Activated T-helper 1 cell treated with anti-CD3 and anti-CD28 coated beads, Interleukin-2, amount 50 U/mL, for 16 hours (primary cell): ENCODE results near the gene PBRM1.
"Not testable (repeated sequence)": the region's sequence is repeated elsewhere in the genome, so short reads cannot be mapped to it uniquely, and the experiment has no call there.

Experiments
- DNase-seq, 2 donors: peaks; one replicate each; pipeline ENCODE4 v3.0.0-alpha.2; 2020; ENCODE audit warnings: low read depth in 1 of 2, low spot score in 1 of 2

Gene PBRM1

DNA sequence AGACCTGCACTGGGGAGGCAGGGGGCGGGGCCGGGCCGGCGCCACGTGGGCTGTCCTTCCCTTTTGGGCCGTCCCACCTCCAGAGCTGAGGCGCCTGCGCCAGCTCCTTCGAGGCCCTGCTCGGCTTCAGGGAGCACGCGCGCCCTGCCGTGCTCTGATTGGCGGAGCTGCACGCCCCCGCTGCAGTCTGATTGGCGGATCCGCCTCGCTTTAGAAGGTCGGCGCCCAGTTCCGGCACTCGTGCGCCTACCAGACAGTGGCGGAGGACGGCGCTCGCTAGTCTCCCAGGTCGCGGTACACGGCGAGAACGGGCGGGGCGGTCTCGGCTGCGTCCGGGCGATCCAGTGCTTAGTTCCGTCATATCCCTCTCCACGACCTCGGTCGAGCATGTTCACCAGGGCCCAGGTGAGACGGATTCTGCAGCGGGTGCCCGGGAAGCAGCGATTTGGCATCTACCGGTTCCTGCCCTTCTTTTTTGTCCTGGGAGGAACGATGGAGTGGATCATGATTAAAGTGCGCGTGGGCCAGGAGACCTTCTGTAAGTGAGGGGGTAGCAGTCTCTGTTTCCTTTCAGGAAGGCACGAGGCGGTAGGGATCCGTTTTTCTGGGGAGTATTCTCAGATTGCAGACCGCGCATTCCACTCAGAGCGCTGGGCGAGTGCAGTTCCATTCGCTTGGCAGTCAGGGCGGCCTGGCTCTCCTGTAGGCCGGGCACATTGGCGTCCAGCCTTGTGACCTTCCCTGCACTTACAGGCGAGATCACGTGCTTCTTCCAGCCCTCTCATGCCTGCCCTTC is 149.1 kb downstream of the PBRM1 start, which contains the start of gene UQCC5:
TSS of gene UQCC5 (plus strand) at position 237 of the 796 bp plus-strand sequence. CDS start at position 388, 151 bp downstream.
- DNase-seq = peak; percentile 91 to 97

DNA sequence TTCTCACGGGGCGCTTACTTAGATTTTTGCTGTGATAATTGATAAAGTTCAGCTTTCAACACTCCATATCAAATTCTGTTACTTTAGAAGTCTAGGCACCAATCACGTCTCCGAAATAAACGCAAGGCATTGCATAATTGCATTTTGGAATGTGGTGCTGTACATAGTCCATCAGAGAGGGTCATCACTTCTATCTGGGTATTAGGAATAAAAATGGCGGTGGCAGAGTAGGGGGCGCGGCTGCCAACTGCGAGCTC is 149.7 kb downstream of the PBRM1 start:
- no peak for DNase-seq

DNA sequence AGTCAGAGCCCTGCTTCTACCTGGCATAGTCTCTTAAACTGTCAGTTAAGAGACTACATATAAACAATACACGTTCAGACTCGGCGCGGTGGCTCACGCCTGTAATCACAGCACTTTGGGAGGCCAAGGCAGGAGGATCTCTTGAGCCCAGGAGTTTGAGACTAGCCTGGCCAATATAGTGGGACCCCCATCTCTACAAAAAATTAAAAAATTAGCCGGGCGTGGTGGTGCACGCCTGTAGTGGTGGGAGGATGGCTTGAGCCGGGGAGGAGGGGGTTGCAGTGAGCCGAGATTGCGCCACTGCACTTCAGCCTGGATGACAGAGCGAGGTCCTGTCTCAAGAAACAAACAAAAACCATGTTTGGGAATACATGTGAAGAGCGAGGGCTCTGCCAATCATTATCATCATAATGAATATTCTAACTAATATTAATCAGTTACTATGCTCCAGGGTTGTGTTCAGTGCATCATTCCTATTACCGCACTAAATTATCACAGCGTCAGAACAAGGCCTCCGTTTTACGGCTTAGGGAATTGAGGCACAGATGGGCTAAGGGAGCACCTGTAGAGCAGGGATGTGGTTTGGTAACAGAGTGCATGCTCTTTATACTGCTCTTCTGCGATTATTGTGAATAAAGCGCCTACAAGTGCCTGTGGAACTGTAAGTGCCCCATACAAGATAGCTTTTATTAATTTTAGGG is 150.2 kb downstream of the PBRM1 start:
- DNase-seq = no peak

DNA sequence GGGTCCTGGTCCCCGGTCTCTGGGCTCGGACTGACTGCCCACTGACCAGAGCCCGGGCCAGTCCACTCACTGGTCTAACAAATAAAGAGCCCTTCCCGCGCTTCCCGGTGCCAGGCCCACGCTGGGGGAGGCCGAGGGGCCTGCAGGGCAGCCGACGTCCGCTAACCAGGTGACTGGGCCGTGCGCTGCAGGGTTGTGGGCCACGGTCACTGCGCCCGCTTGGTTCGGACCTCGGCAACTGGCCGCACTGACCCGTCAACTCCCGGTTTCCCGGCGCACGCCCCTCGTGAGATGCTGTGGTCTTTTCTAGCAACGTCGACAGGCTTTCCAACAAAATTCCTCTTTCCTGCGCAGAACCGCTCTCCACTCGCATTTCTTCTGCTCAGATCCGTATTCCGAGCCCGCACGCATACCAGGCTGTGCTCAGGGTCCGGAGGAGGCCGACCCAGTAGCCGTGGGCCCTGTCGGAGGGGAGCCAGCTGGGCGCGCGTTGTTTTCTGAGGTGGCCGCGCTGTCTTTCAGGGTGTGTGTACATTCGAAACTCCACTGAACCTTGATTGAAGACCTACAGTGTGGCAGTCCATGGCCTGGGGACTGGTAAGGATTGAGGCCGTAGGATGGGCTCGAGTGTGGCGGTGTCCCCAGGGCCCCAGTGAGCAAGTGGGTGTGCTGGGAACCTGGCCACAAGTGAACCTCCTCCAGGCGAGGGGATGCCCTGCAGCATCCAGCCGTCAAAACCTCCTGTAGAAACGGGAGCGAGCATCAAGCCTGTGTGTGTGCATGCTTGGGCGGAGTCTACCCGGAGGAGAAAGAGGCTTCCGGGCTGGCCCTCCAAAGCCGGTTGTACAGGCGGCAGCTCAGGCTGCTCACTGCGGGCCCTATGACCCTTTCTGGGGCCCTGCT is 151.2 kb downstream of the PBRM1 start:
- DNase-seq = no peak

DNA sequence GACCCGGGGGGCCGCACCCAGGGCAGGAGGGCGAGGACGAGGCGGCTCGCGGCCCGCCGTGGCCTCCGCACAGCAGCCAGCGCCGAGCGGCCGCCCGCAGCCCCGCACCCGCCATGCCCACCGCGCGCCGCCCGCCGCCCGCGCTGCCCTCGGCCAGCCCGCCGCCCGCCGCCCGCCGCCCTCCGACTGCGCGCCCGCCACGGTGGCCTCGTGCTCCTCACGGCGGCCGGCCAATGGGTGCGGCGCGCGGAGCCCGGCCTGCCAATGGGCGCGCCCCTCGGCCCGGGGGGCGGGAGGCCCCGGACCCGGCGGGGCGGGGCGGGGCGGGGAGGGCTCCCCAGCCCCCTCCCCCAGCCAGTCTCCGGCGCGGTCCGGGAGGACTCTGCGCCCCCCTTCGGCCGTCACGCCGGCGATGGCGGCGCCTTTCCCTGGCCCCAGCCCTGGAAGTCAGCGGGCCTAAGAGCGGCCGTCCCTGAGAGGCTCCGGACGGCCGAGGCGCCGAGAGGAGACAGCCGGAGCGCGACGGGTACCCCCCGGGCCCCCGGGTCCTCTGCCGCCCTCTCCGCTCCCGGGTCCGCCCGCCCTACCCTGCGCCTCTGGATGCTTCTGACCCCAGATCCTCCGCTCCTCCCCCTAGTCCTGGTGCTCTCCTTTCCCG is 152.0 kb downstream of the PBRM1 start, which contains the start of gene NT5DC2:
TSS of gene NT5DC2 (minus strand) at position 235 of the 658 bp plus-strand sequence. CDS start at position 115, 120 bp downstream.
- peak in 1 of 2 donors; percentile 65 for DNase-seq

DNA sequence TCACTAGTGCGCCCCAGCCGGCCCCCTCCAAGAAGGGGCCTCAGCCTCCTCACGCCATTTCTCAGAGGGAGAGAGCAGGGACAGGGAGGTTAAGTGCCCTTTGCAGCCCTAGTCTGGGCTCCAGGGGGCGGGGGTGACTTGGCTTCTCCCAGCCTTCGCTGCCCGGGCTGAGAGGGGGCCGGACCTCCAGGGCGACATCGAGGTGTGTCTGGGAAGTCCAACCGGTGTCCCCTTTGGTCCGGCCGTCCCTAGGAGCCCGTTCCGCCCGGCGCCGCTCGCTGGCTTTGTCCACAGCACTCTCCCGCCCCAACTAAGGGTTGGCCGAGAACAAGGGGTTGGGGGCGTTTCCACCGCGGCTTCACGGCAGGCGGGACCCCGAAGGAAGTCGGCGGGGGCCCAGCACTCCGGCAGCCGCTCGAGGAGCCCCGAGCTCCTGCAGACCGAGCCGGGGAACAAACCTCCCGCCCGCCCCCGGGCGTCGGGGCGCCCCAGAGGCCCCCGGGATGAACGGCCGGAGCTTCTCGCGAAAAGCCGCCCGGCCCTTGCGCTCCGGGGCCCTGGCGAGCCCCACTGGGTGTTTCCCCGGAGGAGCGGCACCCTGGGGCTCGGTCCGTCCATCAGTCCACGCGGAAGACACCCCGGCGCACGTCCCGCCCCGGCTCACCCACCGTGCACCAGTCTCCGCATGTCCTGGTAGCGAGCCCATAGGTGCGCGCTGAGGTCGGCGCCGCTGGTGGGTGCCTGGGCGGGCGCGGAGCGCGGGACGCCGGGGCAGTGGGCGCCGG is 152.7 kb downstream of the PBRM1 start:
- DNase-seq = no peak

DNA sequence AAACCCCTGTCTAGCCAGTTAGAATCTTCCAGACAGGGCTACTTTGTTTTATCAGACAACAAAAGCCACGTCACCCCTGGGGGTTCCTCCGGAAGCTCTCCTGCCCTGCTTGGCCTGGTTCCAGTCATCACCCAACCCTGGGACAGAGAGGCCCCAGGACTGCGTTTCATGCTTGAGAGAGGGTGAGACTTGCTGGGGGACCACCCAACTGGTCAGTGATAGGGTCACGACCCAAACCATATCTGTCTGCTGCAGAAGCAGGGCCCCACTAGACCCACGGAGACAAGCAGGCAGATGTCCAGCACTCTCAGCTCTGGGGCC is 153.2 kb downstream of the PBRM1 start:
- DNase-seq = no peak

DNA sequence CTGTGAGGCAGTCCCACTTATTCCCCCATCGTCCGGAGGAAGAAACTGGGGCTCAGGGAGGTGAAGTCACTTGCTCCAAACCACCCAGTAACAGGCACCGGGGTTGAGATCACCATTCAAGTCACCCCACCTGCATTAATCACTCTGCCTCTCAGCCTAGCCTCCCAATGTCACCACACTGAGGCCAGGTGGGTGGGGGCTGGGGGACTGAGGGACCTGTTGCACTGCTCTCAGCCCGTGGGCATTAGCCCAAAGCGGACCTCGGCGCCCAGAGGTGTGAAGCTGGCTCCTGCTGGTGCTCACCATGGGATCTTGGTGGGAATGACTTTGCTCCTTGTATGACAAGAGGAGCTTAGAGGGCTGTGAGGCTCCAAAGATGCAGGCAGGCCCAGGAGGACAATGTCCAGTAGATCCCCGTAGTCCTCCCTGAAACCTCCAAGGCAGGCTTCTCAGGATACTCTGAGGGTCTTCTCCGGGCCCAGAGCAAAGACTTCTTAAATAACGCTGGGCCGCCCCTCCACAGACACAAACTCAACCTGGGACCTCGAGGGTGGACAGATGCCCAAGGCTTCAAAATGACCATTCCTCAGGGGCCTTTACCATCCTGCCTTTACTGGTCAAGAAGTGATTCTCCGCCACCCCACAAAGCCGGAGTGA is 153.7 kb downstream of the PBRM1 start:
- no peak for DNase-seq

DNA sequence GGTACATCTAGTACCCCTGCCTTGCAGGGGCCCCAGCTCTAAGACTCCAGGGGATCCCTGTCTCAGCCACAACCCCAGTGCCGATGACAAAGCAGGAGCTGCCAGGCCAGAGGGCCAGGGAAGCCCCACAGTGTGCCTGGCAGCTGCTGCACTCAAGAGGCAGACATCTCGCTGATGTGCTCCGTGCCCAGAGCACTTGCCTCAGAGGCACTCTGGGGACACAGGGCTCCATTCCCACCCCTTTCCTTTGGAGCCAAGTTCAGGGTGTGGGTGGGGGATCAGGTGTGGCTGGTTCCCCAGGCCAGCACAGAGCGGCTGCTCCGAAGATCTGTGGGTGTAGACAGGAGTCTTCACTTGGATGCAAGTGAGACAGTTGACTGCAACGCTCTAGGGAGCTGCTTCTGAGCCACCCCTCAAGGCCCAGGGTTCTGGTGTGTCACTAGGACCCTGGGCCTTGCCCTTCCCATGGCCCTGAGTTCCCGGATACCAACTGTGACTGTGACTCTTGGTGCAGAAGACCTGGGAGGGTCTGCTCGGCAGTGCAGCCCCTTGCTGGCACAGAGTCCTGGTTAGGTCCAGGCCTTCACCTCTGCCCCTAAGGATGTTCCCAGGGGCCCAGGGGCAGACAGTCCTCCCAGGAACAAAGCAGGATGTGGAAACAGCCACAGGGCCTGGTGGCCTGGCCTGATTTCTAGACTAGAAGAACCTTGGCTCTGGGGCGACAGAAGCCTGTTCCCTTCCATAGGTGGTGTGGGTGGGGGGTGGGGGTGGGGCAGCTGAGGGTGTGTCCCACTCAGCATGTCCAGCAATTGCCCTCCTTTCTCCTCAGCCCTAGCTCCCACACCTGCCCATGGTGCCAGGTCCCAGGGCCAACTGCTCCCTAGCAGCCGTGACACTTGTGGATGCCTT is 154.5 kb downstream of the PBRM1 start:
- DNase-seq = no peak

DNA sequence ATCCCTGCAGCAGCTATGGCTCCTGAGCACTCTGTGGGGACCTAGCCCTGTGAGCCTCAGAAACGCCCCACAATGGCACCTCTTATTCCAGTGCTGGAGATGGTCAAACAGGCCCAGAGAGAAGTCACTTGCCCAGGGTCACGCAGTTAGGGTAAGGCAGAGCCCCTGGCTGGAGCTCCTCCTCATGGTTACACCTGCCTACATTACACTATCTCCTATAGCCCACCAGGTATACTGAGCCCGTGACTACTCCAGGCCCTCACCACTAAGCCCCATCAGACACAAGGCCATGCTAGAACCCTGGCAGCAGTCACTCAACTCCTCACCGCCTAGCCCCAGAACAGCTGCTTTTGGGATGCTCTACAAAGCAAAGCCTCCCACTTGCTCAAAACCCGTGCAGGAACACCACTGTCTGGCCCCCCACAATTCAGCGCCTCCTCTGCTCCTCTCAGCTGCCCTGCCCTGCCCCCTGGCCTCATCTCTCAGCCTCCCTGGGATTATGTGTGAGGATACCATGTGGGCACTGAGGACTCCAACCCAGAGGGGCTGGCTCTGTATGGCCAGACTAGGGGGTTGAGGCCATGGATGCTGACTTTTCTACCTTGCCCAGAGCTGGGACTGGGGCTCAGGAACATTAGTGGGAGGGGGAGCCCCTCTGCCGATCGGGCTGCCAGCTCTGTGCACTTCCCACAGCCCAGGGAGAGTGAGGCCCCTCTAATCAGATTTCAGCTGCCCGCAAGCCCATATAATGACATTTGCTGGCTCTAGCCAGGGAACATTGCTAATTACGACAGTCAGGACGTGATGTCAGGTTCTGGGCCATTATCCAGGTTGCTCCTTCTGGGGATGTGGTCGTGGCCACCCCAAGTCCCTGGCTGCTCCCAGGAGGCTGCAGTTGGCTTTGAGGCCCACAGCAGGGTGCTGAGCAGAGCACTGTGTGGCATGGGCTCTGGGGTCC is 156.1 kb downstream of the PBRM1 start:
- DNase-seq = no peak

DNA sequence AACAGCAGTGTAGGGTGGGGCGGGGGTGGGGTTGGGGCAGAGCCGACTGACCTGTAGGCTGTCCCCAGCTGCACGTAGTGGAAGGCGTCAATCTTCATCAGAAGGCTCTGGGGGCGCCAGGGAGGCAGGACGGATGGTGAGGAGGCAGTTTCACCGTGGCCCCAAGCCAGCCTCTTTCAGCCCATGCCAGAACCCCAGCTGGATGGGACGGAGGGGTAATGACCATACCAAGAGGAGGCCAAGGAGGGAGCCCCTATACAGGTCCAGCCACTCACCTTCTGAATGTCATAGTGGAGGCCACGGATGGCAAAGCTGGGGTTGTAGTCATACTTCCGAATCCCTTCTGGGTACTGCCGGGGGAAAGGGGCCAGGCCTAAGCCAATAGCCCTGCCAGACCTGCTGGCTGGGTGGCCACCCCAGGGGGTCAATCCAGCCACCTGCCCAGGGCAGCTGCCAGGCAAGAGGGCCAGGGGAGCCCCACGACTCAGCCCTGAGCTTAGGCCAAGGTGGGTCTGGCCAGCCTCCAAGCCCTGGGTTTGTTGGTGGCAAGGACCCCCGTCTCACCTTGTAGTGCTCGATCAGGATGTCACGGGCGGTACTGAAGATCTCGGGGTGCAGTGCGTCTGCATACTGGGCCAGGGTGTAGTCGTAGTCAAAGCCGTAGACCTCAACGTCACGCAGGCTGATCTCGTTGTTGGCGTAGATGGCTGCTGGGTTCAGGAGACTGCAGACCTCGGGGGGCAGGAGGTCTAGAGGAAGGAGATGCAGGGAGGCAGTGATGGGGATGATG is 156.9 kb downstream of the PBRM1 start:
- DNase-seq = no peak

DNA sequence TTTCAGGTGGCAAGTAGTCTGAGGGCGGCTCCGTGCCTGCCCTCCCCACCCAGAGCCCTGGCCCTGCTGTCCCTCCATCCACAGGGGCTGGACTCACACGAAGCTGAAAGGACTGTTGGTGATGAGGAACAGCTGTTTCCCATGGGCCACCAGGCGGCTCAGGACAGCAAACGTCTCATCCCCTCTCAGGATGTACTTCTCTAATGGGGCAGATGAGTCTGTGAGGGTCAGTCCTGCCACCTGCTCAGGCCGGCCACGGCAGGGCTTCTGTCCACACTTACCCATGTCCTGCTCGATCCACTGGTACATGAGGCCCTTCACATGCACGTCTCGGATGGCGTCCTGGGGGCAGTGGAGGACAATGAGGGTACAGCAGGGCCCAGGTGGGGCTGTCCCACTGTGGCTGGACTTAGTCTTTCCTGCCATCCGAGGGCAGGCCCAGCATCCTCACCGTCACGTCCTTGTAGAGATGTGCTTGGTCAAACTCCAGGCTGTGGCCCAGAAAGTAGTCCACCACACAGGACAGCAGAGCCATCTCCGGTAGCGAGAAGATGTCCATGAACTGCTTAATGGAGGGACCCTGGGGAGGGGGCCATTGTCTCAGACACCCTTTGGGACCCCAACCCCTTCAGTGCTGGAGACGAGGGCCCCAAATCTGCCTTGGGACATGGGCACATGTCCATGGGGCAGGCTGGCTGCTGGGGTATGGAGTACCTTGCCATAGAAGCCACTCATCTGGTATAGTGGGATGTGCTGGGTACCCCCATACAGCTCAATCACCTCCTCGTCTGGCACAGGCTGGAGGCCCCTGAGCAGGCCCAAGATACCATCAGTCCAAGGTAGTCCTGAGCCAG is 157.8 kb downstream of the PBRM1 start:
- no peak for DNase-seq

DNA sequence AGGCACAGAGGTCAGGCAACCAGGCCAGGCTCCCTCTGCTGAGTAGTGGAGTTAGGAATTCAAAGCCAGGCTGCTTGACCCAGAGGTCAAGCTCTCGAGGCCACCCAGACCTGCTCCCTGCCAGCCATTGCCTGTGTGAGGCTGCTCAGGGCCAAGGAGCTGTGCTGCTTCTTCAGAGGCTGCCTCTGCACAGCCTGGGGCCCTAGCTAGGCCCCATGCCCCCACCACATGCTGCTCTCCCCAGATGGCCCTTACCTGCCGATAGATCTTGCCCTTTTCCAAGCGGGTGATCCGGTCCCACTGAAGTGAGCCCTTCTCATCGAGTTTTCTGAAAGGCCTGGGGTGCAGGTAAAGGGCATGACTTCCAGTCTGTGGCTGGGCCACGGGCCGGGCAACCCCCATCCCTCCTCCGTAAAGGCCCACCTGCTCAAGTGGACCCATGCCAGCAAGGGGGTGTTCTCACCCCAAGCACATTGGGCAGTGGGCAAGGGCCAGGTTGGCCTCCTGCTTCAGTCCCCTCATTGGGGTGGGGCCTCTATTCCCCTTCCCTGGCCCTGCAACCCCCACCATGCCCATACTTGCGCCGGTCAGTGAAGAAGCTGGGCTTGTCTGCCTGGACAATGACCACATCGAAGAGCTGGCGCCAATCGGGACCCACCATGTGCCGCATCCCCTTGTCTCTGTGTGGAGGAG is 158.5 kb downstream of the PBRM1 start:
- no peak for DNase-seq

DNA sequence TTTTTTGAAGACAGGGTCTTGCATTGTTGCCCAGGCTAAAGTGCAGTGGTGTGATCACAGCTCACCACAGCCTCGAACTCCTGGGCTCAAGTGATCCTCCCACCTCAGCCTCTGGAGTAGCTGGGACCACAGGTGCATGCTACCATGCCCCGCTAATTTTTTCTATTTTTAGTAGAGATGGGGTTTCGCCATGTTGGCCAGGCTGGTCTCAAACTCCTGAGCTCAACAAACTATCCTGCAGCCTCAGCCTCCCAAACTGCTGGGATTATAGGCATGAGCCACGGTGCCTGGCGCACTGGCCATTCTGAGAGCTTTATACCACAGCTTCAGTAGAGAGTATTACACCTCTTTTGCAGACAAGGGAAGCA is 159.1 kb downstream of the PBRM1 start:
- DNase-seq = not testable (repeated sequence)
